Activated CD4-positive, alpha-beta T cell treated with anti-CD3 and anti-CD28 coated beads for 4 hours (primary cell): ENCODE data around the gene ALS2.
"Not testable (repeated sequence)": the region's sequence is repeated elsewhere in the genome, so short reads cannot be mapped to it uniquely, and the experiment has no call there.

Experiments used
- DNase-seq, 2 donors: peaks; one replicate each; pipeline ENCODE4 v3.0.0-alpha.2; 2020

ALS2 gene

GRCh38 chr2:201780674-201781493, at the start of gene ALS2:
ALS2 (minus strand) TSS chr2:201780933; CDS start chr2:201768885, 12,048 bp downstream.
- DNase-seq: peak; percentile 91 to 92

- no peak for DNase-seq
These were observed 47.5 kb upstream of the ALS2 start for GRCh38 chr2:201828220-201828619.

DNA sequence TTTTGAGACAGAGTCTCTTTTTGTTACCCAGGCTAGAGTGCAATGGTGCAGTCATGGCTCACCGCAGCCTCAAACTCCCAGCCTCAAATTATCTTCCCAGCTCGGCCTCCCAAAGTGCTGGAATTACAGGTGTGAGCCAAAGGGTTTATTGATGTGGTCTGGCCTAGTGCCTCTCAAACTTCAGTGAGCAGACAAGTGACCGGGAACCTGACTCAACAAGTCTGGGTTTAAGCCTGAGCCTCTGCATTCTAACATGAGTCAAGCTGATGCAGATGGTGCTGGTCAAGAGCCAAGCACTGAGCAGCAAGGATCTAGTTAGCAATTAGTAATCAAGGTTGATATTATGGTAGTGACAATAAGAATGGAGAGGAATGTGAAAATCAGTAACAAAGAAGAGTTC, 46.9 kb upstream of the ALS2 start:
- no peak for DNase-seq

- DNase-seq: no peak
These were observed 43.5 kb upstream of the ALS2 start for GRCh38 chr2:201824212-201824611.

DNA sequence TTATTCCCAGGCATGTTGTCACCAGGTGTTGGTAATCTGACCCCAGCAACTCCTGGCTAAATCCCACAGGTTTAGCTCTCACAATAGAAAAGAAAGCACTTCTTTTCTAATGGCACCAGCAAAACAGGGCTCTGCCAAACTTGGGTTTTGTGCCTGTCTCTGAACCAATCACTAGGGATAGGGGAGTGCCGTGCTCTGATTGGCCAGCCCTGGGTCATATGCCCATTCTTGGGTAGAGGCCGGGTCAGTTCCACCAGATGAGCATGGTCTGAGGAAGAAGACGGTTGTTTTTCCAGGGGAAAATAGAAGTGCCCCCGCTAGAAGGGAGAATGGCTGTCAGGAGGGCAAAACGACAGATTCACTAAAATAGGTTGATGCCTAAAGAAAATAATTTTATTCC, 40.3 kb upstream of the ALS2 start:
- DNase-seq: no peak

DNA sequence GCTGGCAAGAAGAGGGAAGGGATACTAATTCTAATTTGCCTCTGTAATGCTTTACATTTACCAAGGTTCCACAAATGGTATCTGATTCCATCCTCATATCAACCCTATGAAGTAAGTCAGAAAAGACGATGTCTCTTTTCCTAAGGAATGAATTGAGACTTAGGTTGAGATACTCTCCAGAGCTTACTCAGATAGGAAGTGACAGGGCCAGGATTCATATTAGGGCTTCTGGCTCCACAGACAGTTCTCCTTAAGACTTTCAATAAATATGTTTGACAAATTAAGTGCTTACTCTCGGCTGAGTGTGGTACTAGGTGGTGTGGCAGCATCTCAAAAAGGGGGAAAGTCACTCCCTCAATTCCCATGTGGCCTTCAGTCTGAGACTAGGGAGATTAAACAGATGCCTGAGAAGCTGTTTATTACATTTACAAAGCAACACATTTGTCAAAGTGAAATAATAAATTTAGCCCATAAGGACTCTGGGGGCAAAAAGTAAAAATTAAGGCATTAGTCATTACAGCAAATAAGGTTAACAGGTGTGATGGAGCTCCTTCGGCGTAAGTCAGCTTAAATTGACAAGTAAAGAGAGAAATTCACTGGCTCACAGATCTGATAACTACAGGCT, 39.8 kb upstream of the ALS2 start:
- no peak for DNase-seq

DNA sequence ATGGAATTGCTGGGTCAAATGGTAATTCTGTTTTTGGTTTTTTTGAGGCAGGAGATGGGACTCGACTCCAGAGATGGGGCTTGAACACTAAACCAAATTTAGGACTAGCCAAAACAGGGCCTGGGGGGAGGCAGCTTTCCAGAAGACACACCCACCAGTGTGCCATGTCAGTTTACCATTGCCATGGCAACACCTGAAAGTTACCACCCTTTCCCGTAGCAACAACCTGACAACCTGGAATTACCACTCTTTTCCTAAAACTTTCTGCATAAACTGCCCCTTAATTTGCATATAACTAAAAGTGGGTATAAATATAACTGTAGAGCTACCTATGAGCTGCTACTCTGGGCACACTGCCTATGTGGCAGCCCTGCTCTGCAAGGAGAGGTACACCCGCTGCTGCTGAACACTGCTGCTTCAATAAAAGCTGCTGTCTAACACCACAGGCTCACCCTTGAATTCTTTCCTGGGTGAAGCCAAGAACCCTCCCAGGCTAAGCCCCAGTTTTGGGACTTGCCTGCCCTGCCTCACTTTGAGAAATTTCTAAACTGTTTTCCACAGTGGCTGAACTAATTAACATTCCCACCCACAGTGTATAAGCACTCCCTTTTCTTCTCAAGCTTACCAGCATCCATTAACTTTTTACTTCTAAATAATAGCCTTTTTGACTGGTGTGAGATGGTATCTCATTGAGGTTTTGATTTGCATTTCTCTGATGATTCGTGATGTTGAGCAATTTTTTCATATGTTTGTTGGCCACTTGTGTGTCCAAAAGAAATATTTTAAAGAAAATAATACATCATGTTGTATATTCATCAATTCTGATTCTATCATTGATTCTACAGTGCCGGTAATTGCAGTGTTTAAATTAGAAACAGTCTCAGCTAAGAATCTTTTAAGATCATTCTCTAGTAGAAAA, 36.2 kb upstream of the ALS2 start:
- no peak for DNase-seq

DNA sequence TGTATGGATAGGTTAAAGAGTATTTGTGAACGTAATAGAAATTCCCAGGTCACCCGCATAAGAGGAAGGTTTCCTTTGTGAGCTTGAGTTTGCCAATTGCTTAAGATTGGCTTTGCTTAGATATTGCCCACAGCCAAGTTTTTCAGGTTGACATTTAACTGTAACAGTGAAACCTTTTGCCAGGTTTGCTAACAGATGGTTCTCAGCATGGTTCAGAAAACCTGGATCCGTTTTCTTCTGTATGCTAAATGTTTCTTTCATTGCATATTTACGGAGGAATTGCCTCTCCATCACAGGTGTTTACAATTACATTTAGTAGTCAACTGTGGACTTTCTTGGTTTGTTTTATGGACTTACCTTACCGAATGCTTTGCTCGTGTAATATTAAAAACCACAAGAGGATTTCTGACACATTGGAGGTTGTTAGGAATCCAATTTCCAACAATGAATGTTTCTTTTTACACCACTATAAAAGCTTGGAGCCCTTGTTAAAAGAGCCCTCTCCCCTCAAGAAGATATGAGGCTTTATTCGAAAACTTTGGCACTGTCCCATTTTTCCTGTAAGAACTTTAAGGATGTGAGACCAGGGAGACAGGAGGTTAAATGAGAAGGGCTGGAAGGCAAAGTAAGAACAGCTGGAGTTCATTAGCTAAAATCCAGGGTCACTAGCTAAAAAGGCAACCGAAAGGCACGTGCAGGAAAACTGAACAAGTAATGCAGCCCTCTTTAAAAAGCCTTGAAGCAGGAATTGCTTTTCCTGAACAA, 33.4 kb upstream of the ALS2 start:
- no peak for DNase-seq

GRCh38 chr2:201810604-201811003, 29.9 kb upstream of the ALS2 start:
- DNase-seq: not testable (repeated sequence)

DNA sequence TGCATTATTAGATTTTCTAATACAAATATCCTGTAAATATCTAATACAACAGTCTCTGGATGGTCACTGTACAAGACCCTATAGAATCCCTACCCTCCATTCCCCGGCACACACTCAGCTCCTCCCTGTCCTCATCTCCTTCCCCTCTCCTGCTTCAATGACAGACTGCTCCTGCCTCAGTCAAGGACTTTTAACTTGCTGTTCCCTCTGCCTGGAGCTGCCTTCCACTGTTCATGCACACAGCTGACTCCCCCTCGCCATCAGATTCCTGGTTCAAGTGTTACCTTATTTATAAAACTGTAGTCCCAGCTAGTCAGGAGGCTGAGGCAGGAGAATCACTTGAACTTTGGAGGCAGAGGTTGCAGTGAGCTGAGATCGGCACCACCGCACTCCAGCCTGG, 28.9 kb upstream of the ALS2 start:
- DNase-seq: no peak

DNA sequence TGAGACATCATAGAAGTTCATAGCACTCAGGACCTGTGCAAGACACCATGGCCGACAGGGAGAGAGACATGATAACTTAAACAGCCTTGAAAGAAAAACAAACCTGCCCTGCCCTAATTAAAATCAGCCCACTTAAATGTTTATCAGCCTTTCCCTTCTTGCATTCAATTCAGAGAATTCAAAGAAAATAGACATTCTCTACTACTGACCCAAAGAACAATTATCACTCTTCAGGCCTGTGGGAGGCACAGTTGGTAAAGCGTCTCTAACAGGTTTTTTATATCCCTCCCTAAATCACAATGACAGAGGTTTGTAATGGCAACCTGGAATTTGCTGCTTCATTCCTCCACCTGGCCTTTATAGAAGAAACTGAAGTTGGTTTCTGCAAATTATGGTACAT, 27.3 kb upstream of the ALS2 start:
- DNase-seq: no peak

DNA sequence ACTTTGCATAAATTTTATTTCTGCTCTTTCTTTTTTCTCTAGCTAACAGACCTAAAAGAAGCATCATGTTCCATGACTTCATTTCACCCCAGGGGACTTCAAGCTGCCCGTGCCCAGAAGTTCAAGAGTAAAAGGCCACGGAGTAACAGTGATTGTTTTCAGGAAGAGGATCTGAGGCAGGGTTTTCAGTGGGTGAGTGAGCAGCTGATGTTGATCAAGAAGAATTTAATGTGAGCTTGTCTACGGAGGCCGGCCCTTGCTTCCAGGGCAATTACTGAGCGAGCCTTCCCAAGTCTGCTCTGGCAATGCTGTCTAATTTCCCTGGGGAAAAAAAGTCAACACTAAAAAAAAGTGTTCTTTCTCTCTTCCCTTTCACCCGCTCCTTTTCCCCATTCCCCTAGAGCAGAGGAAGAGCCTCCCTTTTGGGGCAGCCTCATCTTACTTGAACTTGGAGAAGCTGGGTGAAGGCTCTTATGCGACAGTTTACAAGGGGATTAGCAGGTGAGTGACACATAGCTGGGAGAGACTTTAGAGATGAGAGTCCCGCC, 26.8 kb upstream of the ALS2 start:
- DNase-seq: no peak

GRCh38 chr2:201806442-201807170, 25.9 kb upstream of the ALS2 start, which contains the start of gene CDK15:
CDK15 (plus strand) TSS chr2:201806537; CDS start chr2:201806665, 128 bp downstream.
- DNase-seq: no peak

DNA sequence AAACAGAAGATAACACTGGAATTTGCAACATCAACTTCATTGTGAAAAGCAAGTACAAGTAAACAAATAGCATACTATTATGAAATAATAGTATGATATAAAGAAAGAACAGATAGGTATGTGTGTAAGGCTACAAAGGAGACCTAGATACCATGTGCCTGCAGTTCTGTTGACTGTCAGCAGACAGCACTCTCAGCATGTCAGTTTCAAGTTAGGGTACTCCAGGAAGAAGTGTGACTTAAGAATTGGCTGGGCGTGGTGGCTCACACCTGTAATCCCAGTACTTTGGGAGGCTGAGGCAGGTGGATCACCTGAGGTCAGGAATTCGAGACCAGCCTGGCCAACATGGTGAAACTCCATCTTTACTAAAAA, 18.2 kb upstream of the ALS2 start:
- DNase-seq: not testable (repeated sequence)

GRCh38 chr2:201798252-201798913, 17.6 kb upstream of the ALS2 start:
- no peak for DNase-seq

DNA sequence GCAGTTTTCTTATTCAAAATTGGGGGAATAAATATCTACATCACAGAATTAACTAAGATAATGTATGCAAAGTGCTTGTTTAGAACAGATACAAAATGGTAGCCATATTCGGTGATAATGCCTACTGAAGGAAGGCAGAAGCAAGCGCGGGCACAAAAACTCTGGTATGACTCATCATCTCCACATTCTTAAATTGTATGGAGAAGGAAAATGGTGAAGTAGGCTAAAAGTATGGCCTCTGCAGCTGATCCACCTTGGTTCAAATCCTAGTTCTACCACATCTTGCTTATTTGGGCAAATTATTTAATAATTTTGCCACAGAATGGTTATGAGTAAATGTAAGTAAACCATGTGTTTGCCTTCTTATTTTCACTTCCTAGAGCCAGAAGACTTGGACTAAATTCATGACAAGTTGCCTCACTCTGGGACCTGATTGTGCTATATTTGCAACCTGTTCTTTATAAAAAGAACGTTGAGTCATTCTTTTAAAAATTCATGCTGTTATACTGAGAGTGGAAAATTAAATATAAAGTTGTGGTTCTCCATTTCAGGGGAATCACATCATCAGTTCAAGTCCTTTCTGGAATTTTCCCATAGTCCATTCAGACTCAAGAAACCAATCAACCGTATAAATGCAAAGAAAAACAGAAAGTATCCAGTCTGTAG, 16.6 kb upstream of the ALS2 start:
- DNase-seq: no peak

- no peak for DNase-seq
These were observed 15.7 kb upstream of the ALS2 start for GRCh38 chr2:201796478-201796865.

DNA sequence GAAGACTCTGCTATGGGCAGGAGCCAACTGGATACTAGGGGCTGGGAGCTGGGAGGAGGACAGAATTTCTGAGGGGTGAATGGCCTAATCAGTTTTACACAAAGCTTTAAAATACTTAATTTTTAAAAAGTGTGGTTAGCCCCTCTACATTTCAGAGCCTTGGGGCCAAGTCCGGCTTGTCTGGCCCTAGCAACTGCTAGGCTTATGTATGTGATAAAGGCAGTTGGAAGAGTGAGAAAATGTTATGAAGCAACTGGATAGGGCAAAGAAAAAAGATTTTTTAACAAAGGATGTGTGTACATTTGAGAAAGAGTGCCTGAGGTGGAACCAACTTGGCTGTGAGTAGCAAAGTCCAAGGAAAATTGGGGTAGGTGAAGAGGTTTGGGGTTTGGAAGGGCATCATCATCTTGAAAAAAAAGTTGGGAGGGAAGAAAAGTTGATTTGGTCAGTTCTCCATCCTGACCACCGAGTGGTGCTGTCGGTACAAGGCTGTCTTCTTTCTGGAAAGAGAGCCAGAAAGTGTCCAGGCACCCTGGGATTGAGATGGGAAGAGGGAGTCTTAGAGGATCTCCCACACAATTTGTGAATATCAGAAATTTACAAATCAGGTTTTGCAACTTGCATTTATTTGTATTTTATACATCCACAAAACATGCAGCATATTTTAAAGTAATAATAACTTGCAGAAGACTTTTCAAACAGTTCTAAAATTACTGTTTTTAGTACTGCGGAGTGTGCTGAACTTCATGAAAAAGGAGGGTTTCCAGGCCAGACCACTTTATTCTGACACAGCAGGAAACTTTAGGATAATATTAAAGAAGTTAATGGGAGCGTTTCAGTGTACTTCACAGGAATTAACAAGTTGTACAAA, 15.1 kb upstream of the ALS2 start:
- DNase-seq: no peak

DNA sequence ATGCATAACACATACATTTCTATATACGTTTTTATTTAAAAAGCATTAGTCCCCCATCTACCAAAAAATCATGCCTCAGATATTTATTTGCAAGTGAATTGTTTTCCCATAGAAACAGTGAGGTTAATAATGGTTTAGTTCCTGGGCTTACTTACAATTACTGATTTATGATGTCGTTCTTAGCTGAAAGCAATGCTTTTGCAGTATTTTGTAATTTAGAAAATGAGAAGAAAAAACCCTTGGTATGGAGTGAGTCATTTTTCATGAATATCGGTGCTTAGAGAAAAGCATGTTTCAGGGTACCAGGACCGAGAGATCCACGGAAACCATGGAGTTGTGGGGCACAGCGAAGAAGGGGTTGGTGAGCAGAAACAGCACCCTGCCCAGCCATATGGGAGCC, 13.6 kb upstream of the ALS2 start:
- no peak for DNase-seq
